NK-92 treated with Interleukin-12 subunit alpha and Interleukin-12 subunit beta, amount 100 ng/mL, for 24 hours (cell line): ENCODE results near the gene MSI2.
"Not testable (repeated sequence)": the region's sequence is repeated elsewhere in the genome, so short reads cannot be mapped to it uniquely, and the experiment has no call there.

ENCODE experiments used
- DNase-seq: peaks from one replicate; lab custom pipeline; 2025; lab: John Stamatoyannopoulos, UW

Gene MSI2

DNA sequence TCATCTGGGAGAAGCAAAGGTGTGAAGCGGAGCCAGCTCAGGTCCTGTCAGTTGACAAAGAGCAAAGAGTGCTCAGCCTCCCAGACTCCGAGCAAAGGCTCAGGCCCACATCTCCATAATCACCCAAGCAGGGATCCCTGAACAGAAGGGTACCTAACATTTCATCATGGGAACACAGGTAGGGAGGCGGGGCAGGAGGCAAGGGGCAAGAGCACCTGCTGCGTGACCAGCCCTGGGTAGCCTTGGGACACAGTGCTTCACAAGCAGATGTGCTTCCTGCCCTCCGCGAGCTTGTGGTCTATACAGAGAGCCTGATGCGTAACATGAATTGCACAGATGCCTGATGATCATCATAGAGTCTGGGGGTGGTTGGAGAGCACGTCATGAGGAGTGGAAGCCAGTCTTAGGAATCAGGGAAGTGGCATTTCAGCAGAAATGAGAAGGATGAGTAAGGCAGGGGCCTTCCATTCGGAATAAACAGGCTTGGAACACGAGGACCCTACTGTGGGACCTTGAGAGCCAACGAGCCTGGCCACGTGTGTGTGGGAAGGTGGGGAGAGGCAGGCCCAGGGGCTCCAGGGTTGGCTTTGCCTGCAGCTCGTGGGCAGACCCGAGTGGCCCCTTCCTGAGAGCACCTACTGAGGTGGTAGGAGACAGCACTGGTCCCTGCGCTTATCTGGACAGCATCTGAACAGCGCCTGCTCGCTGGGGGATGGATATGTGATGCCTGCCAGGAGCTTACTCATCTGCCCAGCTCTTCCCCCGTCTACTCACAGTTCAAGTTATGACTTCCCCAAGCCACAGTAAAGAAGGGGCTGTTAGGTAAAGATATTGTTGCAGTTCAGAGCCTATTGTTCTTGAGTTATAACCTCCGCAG, 363.0 kb downstream of the MSI2 start:
- no peak for DNase-seq

- no peak for DNase-seq
Observed at GRCh38 chr17:57620576-57620975, 364.3 kb downstream of the MSI2 start.

- DNase-seq = not testable (repeated sequence)
Observed at GRCh38 chr17:57621791-57622190, 365.5 kb downstream of the MSI2 start.

DNA sequence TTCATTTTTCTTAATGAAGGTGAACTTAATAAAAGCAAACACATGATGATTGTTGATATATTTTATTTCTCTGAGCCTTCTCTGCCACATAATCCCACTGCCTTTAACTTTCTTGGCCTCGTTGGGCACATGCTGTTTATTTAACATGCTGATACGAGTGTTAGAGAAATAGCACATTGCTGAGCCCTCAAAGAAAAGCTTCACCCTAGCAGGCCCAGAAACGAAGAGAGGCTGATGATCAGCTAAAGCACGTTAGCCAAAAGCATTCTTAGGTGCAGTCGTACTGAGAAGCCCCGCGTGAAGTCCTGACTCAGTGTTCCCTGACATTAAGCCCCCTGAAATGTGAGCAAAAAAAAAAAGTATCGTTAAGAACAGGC, 366.0 kb downstream of the MSI2 start:
- no peak for DNase-seq

- no peak for DNase-seq
Observed at GRCh38 chr17:57622683-57623433, 366.5 kb downstream of the MSI2 start.

- no peak for DNase-seq
Observed at GRCh38 chr17:57623620-57624019, 367.3 kb downstream of the MSI2 start.

GRCh38 chr17:57624386-57624785, 368.1 kb downstream of the MSI2 start:
- no peak for DNase-seq

GRCh38 chr17:57625511-57625910, 369.2 kb downstream of the MSI2 start:
- no peak for DNase-seq

DNA sequence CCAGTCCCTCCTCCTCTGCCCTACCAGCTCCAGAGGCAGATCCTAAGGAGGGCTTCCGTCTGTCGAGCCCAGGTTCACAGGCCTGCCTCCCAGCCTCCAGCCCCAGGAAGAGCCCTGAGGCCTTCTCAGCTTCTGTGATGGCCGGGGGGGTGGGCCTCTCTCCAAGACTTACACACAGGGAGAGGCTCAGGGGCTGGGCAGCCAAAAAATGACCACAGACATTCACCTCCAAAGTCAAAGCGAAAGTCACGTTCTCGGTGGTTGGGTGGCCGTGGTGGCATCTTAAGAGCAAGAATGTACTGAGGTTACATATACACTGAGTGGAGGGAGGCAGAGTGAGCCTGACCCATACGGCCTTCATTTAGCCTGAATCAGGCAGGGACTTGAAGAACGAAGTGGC, 369.6 kb downstream of the MSI2 start:
- DNase-seq = no peak

DNA sequence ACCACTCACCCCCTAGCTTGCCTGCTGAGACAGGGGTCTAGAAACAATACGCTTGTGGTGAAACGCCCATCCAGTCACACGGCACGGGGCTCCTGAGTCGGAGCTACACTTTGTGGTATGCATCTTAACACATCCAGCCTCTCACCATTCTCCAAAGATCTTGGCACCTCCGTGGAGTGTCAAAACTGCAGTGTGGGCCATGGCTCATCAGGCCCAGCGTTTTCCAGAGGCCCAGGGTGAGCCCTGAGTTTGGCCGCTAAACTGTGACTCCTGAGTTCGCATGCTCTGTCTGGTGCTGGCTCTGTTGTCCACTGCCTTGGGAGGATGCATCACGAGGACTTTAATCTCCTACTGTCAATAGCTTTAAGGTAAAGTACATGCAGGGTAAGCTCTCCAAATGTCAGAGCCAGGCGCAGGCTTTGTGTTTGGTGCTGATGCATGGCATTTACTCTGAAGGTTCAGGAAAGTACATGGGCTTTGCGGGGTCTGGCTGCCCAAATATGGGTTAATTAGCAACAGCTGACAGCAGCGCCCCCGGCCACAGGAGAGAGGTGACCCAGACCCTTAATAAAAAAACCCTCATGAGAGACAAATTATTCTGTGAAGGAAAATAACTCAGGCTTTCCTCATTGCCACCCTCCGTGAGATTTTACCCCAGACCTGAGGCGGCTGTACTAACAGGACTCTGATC, 370.3 kb downstream of the MSI2 start:
- DNase-seq = no peak

DNA sequence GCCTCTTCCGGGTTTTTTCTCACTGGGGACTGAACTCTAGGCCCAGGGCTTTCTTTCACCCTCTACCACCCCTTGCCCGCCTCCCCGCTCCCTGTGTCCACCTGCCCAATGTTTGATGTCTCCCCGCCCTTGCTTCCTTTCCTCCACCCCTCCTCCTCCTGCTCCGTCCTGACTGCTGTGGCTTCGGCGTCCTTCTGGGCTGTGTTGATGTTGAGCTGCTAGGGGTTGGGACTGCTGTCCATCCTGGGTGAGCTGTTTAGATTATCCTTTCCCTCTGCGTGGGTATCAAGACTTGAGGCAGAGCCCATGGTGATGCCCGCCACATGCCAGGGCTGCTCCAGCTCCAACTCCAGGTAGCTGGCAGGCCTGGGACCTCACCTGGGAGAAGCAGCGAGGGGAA, 371.3 kb downstream of the MSI2 start:
- no peak for DNase-seq

GRCh38 chr17:57628421-57628820, 372.1 kb downstream of the MSI2 start:
- no peak for DNase-seq

- no peak for DNase-seq
Observed at GRCh38 chr17:57629470-57629869, 373.1 kb downstream of the MSI2 start.

GRCh38 chr17:57629886-57630285, 373.6 kb downstream of the MSI2 start:
- DNase-seq = no peak

GRCh38 chr17:57630736-57631135, 374.4 kb downstream of the MSI2 start:
- DNase-seq = no peak

DNA sequence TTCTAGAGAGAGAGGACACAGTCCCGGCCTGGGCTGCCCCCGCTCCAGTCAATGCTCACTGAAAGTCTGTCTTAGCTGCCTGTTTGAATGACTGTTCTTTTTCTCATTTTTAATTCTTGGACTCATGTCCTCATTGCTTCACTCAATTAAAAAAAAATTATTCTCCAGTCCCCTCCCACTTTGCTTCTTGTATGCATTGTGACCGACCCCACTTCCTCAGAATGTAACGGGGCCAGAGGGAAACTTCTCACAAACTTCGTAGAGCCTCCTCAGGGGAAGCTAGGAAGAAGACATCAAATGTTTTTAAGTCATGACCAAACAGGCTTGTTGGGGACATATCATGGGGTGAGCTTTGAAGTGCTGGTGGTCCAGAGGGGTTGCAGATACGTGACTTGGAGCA, 375.5 kb downstream of the MSI2 start:
- DNase-seq = no peak

DNA sequence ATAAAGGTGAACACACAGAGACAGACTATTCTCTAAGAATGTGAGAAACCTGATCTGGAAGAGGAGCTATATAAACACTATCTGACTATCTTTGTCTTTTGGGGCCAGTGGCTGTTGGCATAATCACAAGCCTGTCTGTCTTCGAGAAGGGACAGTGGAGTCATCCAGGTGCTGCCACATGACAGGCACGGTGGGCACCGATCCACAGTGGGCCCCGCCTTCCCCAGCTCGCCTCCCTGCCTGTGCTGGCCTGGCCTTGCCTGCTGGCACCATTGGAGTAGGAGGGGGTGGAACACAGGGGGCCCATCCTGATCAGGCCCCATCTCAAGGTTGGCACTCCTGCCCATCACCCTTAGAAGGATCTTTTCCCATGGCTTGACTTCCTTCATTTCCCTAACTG, 376.0 kb downstream of the MSI2 start:
- DNase-seq = no peak

DNA sequence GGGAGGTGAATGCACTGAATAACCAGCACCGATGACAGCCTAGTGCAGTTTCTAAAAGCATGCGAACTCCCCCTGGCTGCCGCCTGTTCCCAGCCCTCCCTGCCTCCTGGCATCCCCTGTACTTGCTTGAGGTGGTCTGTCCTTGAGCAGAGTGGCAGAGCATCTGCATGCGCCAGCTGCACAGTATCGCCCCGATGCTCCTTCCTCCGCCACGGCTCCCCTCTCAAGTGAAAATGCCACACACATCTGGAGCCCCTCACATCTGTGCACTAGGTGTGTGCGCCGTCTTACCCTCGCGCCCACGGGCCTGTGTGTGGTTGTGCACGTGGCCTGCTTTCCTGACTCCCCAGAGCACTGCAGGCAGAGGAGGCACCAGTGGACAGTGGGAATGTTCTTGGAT, 376.9 kb downstream of the MSI2 start:
- DNase-seq = no peak

DNA sequence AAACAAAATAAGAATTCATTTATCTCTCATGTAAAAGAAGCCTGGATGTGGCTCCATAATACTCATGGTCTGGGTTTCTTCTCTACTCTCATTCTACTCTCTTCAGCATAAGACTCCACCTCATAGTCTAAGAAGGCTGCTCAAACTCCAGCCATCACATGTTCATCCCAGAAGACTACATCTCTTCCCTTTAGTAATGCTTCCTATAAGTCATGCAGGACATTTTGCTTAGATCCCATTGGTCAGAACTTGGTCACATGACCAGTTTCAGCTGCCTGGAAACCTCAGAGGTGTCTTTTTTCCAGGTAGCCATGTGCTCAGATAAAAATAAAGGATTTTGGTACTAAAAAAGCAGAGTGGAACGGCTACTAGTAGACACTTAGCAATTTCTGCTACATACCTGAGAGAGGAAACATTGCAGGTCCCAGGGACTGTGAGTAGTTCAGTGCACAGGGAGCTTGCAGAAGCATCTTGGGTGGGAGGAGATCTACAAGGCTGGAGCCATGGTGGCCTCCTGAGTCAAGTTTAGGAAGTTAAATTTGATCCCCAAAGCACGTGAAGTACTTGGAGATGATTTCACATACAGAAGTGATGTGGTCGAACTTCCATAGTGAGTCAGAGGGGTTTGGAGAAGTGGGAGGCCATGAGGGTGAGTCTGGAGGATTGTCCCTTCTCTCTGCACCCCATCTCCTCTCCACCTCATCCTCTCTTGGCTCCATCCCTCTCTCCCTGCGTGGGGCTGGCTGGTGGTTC, 378.6 kb downstream of the MSI2 start:
- no peak for DNase-seq

DNA sequence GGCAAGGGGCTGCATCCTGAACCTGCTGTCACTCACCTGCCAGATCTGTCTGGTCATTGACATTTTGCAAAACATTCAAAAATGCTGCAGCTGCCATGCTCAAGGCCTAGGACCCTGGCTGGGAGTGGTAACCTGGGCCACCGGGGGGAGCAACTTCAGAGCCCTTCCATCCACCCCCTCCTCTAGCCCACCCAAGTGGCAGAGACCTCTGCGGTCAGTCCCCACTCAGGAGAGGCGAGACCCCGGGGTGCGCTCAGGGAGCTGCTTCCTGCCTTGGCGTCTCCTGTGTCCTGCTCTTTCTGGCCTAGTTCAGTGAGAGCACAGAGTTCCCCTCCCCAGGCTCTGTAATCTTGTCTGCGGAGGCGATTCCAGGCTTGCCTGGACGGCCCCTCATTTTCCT, 380.0 kb downstream of the MSI2 start:
- no peak for DNase-seq

DNA sequence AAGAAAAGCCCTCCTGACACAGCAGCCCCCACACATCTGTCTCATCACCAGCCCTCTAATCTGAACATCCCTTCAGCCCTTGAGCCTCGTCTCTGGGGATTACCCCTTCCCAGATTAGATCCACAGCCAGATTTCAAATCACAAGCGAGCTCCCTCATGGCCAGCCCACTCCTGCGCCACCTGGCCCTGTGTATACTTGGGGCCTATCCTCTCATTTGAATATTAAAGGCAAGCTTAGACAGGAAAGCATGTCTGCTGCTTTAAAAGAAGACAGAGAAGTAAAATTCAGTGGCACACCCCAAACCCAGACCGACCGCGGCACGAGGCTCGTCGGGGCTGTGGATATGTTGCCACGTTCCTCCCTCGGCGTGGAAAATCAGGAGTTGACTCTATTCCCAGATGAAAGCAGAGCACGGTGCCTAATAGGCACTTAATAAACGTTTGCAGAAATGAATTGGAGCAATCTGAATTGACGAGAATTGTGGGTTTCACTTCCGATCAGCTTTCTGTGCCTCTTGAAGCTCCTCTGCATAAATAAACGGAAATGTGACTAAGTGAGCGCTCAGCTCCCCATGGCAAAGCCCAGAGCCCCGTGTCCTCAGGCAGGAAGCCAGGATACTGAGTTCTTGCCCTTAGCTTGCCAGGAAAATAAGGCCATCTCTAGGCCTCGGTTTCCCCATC, 380.8 kb downstream of the MSI2 start:
- no peak for DNase-seq

DNA sequence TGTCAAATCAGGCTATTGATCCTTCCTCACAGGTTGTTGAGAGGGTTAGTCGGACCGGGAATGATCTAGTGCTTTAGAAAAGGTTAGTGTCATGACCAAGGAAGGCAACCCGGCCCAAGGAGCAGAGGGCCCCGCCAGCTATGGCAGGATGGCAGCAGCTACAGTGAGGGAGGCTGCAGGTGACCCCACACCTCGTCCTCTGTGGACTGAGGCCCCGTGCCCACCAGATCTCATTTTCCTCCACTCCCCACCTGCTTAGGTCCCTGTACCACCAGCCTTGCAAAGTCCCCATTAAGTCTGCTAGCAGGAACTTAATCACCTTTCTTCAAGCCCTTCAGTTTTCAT, 381.3 kb downstream of the MSI2 start:
- no peak for DNase-seq
